Stimulated activated memory B cell treated with anti-CD40 and anti-IgM and Interleukin-4, amounts not matched to agents 10 μg/mL and 1 μg/mL and 100 μg/mL, for 72 hours (primary cell): ENCODE results near the gene CNNM1.

Source experiments
- ATAC-seq: fragments of 150-1000 bp; cut with Tn5 transposase; 2 replicates; pipeline ENCODE4 v1.10.0; 2021
- H3K27ac Mint-ChIP-seq: one replicate; pipeline ENCODE4 v1.8.0; 2022; ENCODE audit warnings: mild to moderate bottlenecking, mixed read lengths
- H3K27me3 Mint-ChIP-seq: one replicate; pipeline ENCODE4 v1.8.0; 2022; ENCODE audit warnings: mixed read lengths
- H3K36me3 Mint-ChIP-seq: one replicate; pipeline ENCODE4 v1.8.0; 2022; ENCODE audit warnings: mixed read lengths
- H3K4me1 Mint-ChIP-seq: one replicate; pipeline ENCODE4 v1.8.0; 2022; ENCODE audit warnings: mixed read lengths
- H3K4me3 Mint-ChIP-seq: one replicate; pipeline ENCODE4 v1.8.0; 2022; ENCODE audit warnings: mild to moderate bottlenecking, moderate library complexity, mixed read lengths
- H3K9me3 Mint-ChIP-seq: one replicate; pipeline ENCODE4 v1.8.0; 2022; ENCODE audit warnings: mixed read lengths

The CNNM1 gene

DNA sequence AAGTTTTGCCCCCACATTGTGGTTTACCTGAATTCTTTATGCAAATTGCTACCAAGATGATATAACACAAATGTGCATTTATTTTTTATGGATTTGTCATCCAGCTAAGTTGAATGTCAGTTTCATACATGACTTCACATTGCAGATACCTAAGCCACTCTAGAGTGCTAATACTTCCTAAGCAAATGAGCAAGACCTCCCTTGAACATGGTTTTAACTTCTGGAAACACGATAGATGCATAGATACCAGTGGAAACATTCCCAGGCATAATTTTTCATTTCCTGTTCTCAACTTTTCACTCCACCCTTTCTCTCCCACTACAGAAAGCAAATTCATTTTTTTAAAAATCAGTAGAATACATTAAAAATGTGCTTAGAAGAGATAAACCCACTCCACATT lies 81.0 kb downstream of the CNNM1 start:
- Mint-ChIP-seq H3K27ac (no peak overlapping the region), H3K4me1 (peaks cover 6% of the 10 kb centered on the region), H3K4me3 (no peak overlapping the region), H3K27me3 (no peaks in the 10 kb centered on the region), H3K36me3 (peaks cover 70% of the 10 kb centered on the region), H3K9me3 (no peaks in the 10 kb centered on the region)
- no peak for ATAC-seq

DNA sequence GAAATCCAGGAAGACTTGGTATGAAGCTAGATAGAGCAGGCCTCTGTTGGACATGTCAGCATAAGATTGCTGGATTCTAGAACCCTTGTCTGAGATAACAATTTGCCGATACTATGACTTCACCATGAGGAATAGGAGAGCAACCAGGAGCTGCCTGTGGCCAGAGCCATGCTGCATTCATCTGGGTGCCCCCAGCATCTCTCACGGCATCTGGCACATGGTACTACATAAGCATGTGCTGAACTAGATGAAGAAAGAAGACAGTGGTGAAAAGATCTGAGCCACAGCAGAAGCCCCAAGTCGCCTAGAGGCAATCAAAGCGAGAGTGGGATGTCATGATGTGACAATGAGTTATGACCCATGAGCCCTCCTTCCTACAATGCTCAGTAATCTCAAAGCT lies 81.7 kb downstream of the CNNM1 start:
- Mint-ChIP-seq H3K27me3 (no peaks in the 10 kb centered on the region), H3K27ac (no peak overlapping the region), H3K9me3 (no peaks in the 10 kb centered on the region), H3K4me3 (no peak overlapping the region), H3K36me3 (peaks cover 70% of the 10 kb centered on the region), H3K4me1 (peaks cover 11% of the 10 kb centered on the region)
- no peak for ATAC-seq

DNA sequence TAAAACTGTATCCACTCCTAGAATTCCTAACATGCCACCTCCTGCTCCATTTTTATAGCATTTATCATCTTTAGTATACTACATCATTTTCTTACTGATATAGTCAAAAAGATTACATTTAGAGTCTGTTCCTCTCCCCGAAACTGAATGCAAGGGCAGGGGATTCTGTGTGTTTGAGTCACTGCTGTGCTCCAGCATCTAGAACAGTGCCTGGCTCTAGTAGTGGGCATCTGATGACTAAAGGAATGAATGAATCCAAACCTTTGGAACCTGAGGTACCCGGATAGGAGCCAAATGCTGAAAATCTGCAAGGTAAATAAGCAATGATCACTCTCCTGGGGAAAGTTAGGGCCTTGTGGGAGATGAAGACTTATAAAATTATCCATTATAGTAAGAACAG lies 82.4 kb downstream of the CNNM1 start:
- ATAC-seq = no peak
- Mint-ChIP-seq H3K4me3 (no peak overlapping the region), H3K27ac (no peak overlapping the region), H3K4me1 (peaks cover 18% of the 10 kb centered on the region), H3K9me3 (peaks cover 2% of the 10 kb centered on the region), H3K27me3 (no peaks in the 10 kb centered on the region), H3K36me3 (peaks cover 70% of the 10 kb centered on the region)

DNA sequence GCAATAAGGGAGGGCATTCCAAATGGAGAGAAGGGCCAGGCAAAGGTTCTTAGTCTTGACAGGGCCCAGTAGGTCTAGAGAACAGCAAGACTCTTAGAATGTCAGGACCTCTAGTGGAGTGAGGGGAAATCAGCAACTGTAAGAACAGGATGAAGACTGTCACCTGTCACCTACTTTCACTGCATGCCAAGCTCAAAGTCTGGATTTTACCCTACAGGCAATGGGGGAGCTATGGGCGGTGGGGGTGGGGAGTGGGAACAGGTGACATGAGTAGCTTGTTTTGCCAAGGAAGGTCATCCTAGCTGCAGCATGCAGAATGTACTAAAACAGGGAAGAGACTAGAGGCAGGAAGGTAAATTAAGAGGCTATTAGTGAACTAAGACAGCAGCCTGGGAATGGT lies 82.9 kb downstream of the CNNM1 start:
- Mint-ChIP-seq H3K36me3 (peaks cover 66% of the 10 kb centered on the region), H3K9me3 (peaks cover 2% of the 10 kb centered on the region), H3K4me1 (peaks cover 18% of the 10 kb centered on the region), H3K4me3 (no peak overlapping the region), H3K27ac (no peak overlapping the region), H3K27me3 (no peaks in the 10 kb centered on the region)
- ATAC-seq = no peak

DNA sequence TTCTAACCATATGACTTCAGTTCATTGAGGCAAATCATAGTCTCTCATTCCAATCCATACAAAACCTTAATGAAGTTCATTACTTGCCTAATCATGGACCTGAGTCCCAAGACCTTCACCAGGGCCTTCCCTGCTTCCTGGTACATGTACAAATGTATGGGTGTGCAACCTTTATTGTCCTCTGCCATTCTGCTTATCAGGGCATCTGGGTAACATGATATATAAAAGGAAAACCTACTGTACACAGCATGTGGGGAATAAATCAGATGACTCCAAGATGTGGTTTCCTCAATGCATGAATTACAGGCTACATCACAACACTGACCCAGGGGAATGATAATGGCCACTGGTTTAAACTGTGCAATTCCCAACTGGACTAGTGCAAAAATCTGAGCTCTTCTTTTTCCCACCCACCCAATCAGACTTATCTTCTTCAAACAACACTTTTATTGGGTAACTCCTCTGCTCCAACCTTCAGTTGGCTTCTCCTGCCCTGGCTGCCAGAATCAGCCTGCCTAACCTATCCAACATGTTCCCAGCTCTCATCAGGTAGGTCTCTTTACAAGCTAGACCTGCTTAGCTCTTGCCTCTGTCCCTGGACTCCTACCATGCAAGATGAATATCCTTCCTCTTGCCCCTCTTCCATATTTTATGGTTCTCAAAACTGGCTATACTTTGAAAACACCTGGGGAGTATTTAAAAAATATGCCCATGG lies 89.9 kb downstream of the CNNM1 start:
- Mint-ChIP-seq H3K4me3 (no peak overlapping the region), H3K4me1 (peaks cover 18% of the 10 kb centered on the region), H3K27me3 (no peaks in the 10 kb centered on the region), H3K27ac (no peak overlapping the region), H3K9me3 (peaks cover 2% of the 10 kb centered on the region), H3K36me3 (peaks cover 73% of the 10 kb centered on the region)
- no peak for ATAC-seq

DNA sequence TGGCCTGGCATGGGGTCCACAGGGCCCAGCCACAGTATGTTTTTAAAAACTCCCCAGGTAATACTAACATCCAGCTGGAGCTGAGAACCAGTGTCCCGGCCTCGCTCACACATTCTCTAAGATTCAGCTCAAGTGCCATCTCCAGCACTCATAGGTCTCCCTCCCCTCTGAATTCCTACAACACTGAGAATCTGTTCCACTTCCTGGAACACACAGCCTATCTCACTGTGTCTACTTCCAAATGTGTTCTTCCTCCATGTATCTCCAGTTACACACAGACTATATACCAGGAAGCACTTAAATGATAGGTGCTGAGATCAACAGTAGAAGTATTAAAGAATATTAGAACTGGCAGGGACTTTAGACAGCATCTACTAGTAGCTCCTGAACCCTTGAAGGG lies 90.5 kb downstream of the CNNM1 start:
- peaks cover 14% of the 10 kb centered on the region for H3K4me1 Mint-ChIP-seq
- no peak for ATAC-seq
- no peaks in the 10 kb centered on the region for H3K27me3 Mint-ChIP-seq
- H3K27ac Mint-ChIP-seq = no peak overlapping the region
- H3K9me3 Mint-ChIP-seq = peaks cover 2% of the 10 kb centered on the region
- H3K36me3 Mint-ChIP-seq = peaks cover 69% of the 10 kb centered on the region
- H3K4me3 Mint-ChIP-seq = no peak overlapping the region

DNA sequence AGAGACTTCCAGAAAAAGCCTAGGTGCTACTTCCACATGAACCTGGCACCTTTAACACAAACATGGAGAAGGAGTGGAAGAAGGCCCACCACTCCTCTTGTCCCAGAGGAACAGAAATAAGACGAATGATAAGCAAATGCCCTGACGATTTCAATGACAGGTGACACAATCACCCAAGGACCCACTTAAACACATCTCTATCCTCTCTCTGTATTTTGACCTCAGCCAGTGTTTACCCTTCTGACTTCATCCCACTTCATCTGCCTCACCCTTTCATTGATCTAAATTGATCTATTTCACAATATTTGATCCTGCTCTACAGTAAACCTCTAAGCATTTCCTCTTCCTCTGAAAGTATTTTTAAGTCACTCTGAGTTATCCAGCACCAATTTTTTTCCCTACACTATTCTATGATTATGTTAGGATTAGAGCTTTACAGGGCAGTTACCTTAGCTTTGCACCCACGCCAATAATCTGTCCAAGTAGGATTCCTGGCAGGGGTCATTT lies 92.1 kb downstream of the CNNM1 start:
- peaks cover 2% of the 10 kb centered on the region for H3K4me1 Mint-ChIP-seq
- H3K9me3 Mint-ChIP-seq = peaks cover 2% of the 10 kb centered on the region
- H3K27ac Mint-ChIP-seq = no peak overlapping the region
- peaks cover 65% of the 10 kb centered on the region for H3K36me3 Mint-ChIP-seq
- H3K4me3 Mint-ChIP-seq = no peak overlapping the region
- no peak for ATAC-seq
- no peaks in the 10 kb centered on the region for H3K27me3 Mint-ChIP-seq

DNA sequence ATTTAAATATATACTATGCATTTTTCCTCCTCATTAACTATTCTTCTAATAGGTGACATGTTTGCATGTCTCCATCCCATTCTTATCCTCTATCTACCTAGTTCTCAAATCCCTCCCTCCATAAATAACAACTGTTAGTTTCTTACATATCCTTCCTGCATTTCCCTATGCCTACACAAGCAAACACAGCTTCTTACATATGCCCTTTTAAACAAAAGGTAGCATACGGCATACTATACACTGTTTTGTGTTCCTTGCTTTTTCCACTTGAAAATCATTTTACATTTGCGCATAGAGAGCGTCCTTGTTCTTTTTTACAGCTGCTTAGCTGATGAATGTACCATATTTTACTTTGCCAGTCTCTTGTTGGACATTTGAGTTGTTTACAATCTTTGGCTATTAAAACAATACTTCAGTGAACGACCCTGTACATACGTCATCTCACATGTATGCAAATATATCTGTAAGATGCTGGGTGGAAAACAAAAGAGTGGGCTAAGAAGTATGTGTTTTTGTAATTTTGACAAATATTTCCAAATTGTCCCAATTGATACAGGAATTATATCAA lies 93.5 kb downstream of the CNNM1 start:
- Mint-ChIP-seq H3K27me3 (no peaks in the 10 kb centered on the region), H3K4me3 (no peak overlapping the region), H3K36me3 (peaks cover 57% of the 10 kb centered on the region), H3K27ac (no peak overlapping the region), H3K9me3 (no peaks in the 10 kb centered on the region), H3K4me1 (no peaks in the 10 kb centered on the region)
- ATAC-seq = no peak

DNA sequence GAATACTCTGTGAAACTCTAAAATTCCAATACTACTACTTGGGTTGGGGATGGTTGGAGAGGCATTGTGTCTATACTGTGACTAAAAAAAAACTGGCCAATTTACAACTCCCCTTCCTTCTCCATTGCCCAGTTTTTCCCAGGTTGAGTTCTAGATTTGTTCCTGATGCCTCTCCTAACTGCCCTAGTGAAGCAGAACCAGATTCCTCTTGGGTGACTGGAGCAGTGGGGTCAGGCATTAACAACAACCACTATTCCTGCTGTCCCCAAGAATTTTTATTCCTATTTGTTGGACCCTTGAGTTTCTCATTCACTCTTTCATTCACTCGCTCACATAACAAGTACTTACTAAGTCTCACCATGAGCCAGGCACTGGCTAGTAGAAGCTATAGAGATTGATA lies 95.5 kb downstream of the CNNM1 start:
- Mint-ChIP-seq H3K4me1 (peaks cover 10% of the 10 kb centered on the region), H3K9me3 (no peaks in the 10 kb centered on the region), H3K27me3 (no peaks in the 10 kb centered on the region), H3K4me3 (no peak overlapping the region), H3K36me3 (peaks cover 37% of the 10 kb centered on the region), H3K27ac (no peak overlapping the region)
- ATAC-seq = no peak

DNA sequence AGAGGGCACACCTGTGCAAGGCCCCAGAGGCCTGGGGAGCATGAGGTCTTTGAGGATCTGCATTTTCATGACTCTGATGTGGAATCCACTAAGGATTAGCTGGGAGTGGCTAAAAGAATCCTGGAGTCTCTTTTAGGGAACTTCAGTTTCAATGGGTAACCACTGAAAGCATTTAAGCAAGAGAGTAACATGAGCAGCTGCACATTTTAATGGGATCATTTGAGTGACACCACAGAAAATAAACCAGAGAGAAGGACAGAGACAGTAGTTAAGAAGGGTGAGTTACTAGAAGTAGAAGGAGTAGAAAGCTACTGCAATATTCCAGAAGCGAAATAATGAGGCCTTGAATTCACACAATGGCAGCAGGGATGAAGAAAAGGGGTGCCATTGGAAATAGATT lies 96.0 kb downstream of the CNNM1 start:
- no peak overlapping the region for H3K4me3 Mint-ChIP-seq
- no peaks in the 10 kb centered on the region for H3K9me3 Mint-ChIP-seq
- no peaks in the 10 kb centered on the region for H3K27me3 Mint-ChIP-seq
- H3K4me1 Mint-ChIP-seq = peaks cover 16% of the 10 kb centered on the region
- peaks cover 32% of the 10 kb centered on the region for H3K36me3 Mint-ChIP-seq
- no peak for ATAC-seq
- no peak overlapping the region for H3K27ac Mint-ChIP-seq

DNA sequence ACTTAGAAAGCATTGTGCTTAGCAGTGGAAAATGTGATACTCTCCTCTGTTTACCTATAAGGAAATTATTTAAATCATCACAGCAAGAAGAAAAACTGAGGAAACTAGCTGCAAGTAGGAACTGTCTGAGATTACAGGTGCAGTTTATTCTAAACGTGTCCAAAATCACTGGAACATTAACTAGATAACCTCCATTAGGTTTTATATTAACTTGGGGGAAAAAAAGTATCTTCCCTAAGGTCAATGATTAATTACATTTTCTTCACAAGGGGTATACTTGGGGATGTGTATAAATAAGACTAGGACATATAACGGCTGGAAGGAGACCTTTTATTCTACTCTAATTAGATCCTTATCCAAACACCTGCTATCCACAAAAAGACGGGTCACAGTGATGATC lies 97.5 kb downstream of the CNNM1 start:
- no peaks in the 10 kb centered on the region for H3K27me3 Mint-ChIP-seq

DNA sequence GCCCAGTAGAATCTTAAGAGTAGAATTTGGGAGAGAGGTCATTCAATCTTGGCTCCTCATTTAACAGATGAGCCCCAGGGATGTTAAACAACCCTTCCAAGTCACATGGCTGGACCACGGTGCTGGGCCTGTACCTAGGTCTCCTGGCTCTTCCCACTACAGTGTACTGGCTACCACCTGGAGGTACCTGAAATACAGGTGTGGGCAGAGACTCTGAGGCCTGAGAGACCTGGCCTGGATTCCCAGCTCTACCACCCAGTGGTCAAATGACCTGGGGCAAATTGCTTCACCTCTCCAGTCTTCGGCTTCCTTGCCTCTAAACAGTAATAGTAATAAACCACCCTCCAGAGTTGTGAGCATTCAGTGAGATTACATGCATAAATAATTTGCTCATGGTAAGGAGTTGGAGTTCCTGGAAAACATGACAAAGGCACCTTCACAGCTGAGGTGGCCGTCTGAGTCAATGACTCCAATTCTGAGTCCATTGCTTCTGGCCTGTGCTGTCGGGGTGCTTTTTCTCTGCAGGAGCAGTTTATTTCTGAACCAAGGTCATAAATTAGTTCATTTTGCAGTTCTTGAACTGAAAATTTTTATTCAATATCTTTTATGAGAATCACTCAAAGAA lies 98.5 kb downstream of the CNNM1 start:
- Mint-ChIP-seq H3K4me1 (peaks cover 32% of the 10 kb centered on the region), H3K36me3 (peaks cover 14% of the 10 kb centered on the region), H3K9me3 (no peaks in the 10 kb centered on the region), H3K4me3 (no peak overlapping the region), H3K27ac (no peak overlapping the region), H3K27me3 (no peaks in the 10 kb centered on the region)
- no peak for ATAC-seq

More for the DNA sequence above, 97.5 kb downstream of the CNNM1 start:
- H3K4me1 Mint-ChIP-seq = peaks cover 25% of the 10 kb centered on the region
- H3K36me3 Mint-ChIP-seq = peaks cover 23% of the 10 kb centered on the region
- no peaks in the 10 kb centered on the region for H3K9me3 Mint-ChIP-seq
- ATAC-seq = no peak
- no peak overlapping the region for H3K27ac Mint-ChIP-seq
- H3K4me3 Mint-ChIP-seq = no peak overlapping the region

DNA sequence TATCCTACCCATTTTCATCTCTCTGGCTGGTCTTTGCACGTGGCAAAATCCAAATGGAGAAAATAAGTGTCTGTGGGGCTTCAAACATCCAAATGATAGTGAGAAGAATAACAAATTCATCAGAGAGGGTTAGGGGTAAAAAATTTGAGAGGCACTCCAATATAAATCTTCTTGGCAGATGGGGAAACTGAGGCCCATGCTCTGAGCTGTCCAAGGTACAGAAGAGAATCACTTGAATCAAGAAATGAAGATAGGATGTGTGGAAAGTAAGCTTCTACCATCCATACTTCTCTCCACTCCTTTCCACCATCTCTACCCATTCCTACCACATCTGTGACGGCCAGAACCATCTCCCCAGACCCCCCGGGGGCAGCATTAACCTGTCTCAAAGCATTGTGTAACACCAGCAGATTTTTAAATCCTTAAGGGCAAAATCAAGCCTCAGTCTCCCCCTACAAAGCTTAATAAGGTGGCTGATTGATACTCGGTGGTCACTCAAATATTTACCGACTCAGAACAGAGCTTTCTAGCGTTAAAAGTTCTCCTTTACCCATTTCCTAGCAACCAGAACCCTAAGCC lies 100.5 kb downstream of the CNNM1 start:
- Mint-ChIP-seq H3K36me3 (peaks cover 12% of the 10 kb centered on the region), H3K4me1 (peaks cover 32% of the 10 kb centered on the region), H3K4me3 (peak overlapping the region; percentile 95), H3K27ac (peak overlapping the region; percentile 82), H3K27me3 (no peaks in the 10 kb centered on the region), H3K9me3 (no peaks in the 10 kb centered on the region)
- ATAC-seq = no peak

DNA sequence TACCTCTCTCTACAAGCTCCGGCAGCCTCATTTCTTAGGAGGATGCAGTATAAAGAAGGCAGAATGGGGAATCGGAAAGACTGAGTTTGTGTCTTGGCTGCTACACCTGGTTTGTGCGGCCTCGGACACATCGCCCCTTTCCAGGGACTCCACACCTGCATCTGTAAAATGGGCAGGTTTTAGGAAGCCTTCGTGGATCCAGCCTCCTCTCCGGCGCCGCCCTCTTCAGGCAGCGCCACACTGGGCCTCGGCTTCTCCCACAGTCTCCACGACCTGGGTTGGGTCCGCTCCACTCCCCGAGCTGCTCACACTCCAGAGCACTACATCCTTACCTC lies 100.9 kb downstream of the CNNM1 start:
- Mint-ChIP-seq H3K4me3 (peak overlapping the region; percentile 95), H3K27ac (peak overlapping the region; percentile 82), H3K9me3 (no peaks in the 10 kb centered on the region), H3K4me1 (peaks cover 32% of the 10 kb centered on the region), H3K27me3 (no peaks in the 10 kb centered on the region), H3K36me3 (peaks cover 8% of the 10 kb centered on the region)
- no peak for ATAC-seq

DNA sequence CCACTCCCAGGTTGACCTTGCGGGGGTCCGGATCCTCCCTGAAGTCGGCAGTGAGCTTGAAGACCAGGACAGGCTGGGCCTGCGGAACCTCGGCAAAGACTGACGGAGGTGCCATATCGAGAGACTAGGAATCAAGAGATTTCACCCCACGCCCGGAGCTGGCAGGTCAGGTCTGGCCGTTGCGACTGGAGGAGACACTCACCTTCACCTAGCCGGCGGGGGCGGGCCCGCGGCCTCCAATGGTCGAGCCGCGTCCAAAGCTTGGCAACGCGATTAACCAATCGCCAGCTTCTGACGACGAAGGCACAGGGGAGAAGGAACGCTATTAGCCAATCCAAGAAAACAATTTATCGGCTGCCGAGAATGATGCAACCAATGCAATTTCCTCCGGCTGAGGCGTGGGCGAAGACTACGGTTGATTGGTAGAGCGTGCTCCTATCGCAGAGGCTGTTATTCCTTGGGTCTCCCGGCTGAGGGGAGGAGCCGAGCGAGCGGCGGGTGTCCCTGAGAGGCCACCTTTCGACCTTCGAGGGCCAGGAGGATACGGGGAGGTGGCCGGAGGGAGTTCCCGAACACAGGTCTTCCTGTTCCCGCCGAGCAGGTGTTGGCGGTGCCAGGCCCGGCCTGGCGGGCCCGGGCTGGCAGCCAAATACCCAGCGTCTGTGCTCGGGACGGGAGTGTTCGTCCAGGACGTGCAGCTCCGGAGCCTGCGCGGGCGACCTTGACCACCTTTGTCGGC lies 101.5 kb downstream of the CNNM1 start, which contains the start of gene GOT1:
GOT1 (minus strand) TSS at position 174 of the 739 bp plus-strand sequence; CDS start at position 115, 59 bp downstream.
- ATAC-seq = peak; percentile 98
- peak within 1 kb of the TSS; percentile 82 for H3K27ac Mint-ChIP-seq
- H3K36me3 Mint-ChIP-seq = peaks cover 2% of the 10 kb centered on the region
- peaks cover 32% of the 10 kb centered on the region for H3K4me1 Mint-ChIP-seq
- no peaks in the 10 kb centered on the region for H3K9me3 Mint-ChIP-seq
- H3K27me3 Mint-ChIP-seq = no peaks in the 10 kb centered on the region
- H3K4me3 Mint-ChIP-seq = peak within 1 kb of the TSS; percentile 95
